HL-60/S4 treated with retinoic acid at 250 ng/mL for 4 days and 3 days (cell line): ENCODE results near the gene DEFB124.
"Not testable (repeated sequence)": the region's sequence is repeated elsewhere in the genome, so short reads cannot be mapped to it uniquely, and the experiment has no call there.

Source experiments
- in situ Hi-C: fragments of 300-500 bp; cut with MboI; formaldehyde crosslinking; loops from 2 replicates; pipeline ENCODE4 v1.7.0; 2022; ENCODE audit warnings: low sequenced_read_pairs

DEFB124 gene

GRCh38 chr20:31489152-31489551 is 14.2 kb upstream of the DEFB124 start:
- in situ Hi-C loops: loop anchor here (10.0 kb wide), 1 partner anchor 56 kb away; a partner anchor contains a TSS

GRCh38 chr20:31488115-31488514 is 13.2 kb upstream of the DEFB124 start:
- in situ Hi-C loops: loop anchor here (10.0 kb wide), 1 partner anchor 57 kb away; a partner anchor contains a TSS

- in situ Hi-C loops: loop anchor here (10.0 kb wide), 1 partner anchor 59 kb away; a partner anchor contains a TSS
Measured at GRCh38 chr20:31485450-31486339, 10.8 kb upstream of the DEFB124 start.

GRCh38 chr20:31484001-31484400 is 9.1 kb upstream of the DEFB124 start:
- in situ Hi-C loops: loop anchor here (10.0 kb wide), 1 partner anchor 61 kb away; a partner anchor contains a TSS

GRCh38 chr20:31476643-31477215 is 1.8 kb upstream of the DEFB124 start:
- in situ Hi-C loops: no loop called here

- in situ Hi-C loops: no loop called here
Measured at GRCh38 chr20:31476294-31476585, 1.3 kb upstream of the DEFB124 start.

GRCh38 chr20:31475472-31476293 is 756 bp upstream of the DEFB124 start:
- in situ Hi-C loops: no loop called here

- in situ Hi-C loops: no loop called here
Measured at GRCh38 chr20:31474097-31474436, 860 bp downstream of the DEFB124 start.

GRCh38 chr20:31473331-31474096 is 1.4 kb downstream of the DEFB124 start:
- in situ Hi-C loops: no loop called here

GRCh38 chr20:31472395-31473330 is 2.3 kb downstream of the DEFB124 start:
- in situ Hi-C loops: no loop called here

- in situ Hi-C loops: not testable (repeated sequence)
Measured at GRCh38 chr20:31470946-31471345, 4.0 kb downstream of the DEFB124 start.

GRCh38 chr20:31454361-31454760 is 20.6 kb downstream of the DEFB124 start:
- in situ Hi-C loops: no loop called here

GRCh38 chr20:31452575-31452974 is 22.4 kb downstream of the DEFB124 start:
- in situ Hi-C loops: no loop called here

GRCh38 chr20:31449511-31450414 is 25.2 kb downstream of the DEFB124 start:
- in situ Hi-C loops: no loop called here

- in situ Hi-C loops: no loop called here
Measured at GRCh38 chr20:31446084-31446819, 28.7 kb downstream of the DEFB124 start.

- in situ Hi-C loops: no loop called here
Measured at GRCh38 chr20:31440012-31440659, 34.8 kb downstream of the DEFB124 start, which contains the start of gene DEFB123. Gene DEFB123 (plus strand): TSS chr20:31440632. CDS start chr20:31440699, 67 bp downstream.

GRCh38 chr20:31430568-31431115 is 44.3 kb downstream of the DEFB124 start:
- in situ Hi-C loops: no loop called here
